ENCODE results near the gene OSBPL9.
"Not testable (repeated sequence)": the region's sequence is repeated elsewhere in the genome, so short reads cannot be mapped to it uniquely, and the experiment has no call there.

The OSBPL9 gene

GRCh38 chr1:51689643-51690042 is 72.8 kb downstream of the OSBPL9 start:
- H3K27ac ChIP-seq (ENCODE audit: low read depth, low read length, severe bottlenecking) = peak overlapping the region; percentile 90

GRCh38 chr1:51690285-51690961 is 73.5 kb downstream of the OSBPL9 start:
- WGBS, 2 experiments (ENCODE audit: insufficient coverage in 2 of 2) = 40 to 100% methylated on average over 1 of the region's 3 CpGs
- no peaks in the 10 kb centered on the region for H3K36me3 ChIP-seq (ENCODE audit: control insufficient read depth, insufficient read depth, low read length)
- no peak overlapping the region for H3K4me3 ChIP-seq (ENCODE audit: extremely low read depth, insufficient read depth, low read length, poor library complexity, severe bottlenecking)
- peak overlapping the region; percentile 86 for H3K27ac ChIP-seq (ENCODE audit: low read depth, low read length, severe bottlenecking)
- H3K9me3 ChIP-seq (ENCODE audit: control insufficient read depth, low read length) = no peaks in the 10 kb centered on the region
- peaks cover 28% of the 10 kb centered on the region for H3K4me1 ChIP-seq (ENCODE audit: control insufficient read depth, insufficient read depth, low read length, poor library complexity, severe bottlenecking)

More at GRCh38 chr1:51689643-51690042, 72.8 kb downstream of the OSBPL9 start:
- peaks cover 28% of the 10 kb centered on the region for H3K4me1 ChIP-seq (ENCODE audit: control insufficient read depth, insufficient read depth, low read length, poor library complexity, severe bottlenecking)
- H3K36me3 ChIP-seq (ENCODE audit: control insufficient read depth, insufficient read depth, low read length) = no peaks in the 10 kb centered on the region
- H3K9me3 ChIP-seq (ENCODE audit: control insufficient read depth, low read length) = no peaks in the 10 kb centered on the region
- no peak overlapping the region for H3K4me3 ChIP-seq (ENCODE audit: extremely low read depth, insufficient read depth, low read length, poor library complexity, severe bottlenecking)

GRCh38 chr1:51691920-51692319 is 75.0 kb downstream of the OSBPL9 start:
- no peak overlapping the region for H3K27ac ChIP-seq (ENCODE audit: low read depth, low read length, severe bottlenecking)

GRCh38 chr1:51693419-51694155 is 76.7 kb downstream of the OSBPL9 start:
- Histone ChIP-seq H3K27ac (ENCODE audit: low read depth, low read length, severe bottlenecking) (no peak overlapping the region), H3K36me3 (ENCODE audit: control insufficient read depth, insufficient read depth, low read length) (no peaks in the 10 kb centered on the region), H3K4me1 (ENCODE audit: control insufficient read depth, insufficient read depth, low read length, poor library complexity, severe bottlenecking) (peaks cover 27% of the 10 kb centered on the region), H3K4me3 (ENCODE audit: extremely low read depth, insufficient read depth, low read length, poor library complexity, severe bottlenecking) (no peak overlapping the region), H3K9me3 (ENCODE audit: control insufficient read depth, low read length) (no peaks in the 10 kb centered on the region)
- WGBS, 2 experiments (ENCODE audit: insufficient coverage in 2 of 2) = 83% methylated on average over 1 of the region's 4 CpGs; no CpG with 5 or more reads in 1 of the 2 experiments

More at GRCh38 chr1:51691920-51692319, 75.0 kb downstream of the OSBPL9 start:
- Histone ChIP-seq H3K4me3 (ENCODE audit: extremely low read depth, insufficient read depth, low read length, poor library complexity, severe bottlenecking) (no peak overlapping the region), H3K36me3 (ENCODE audit: control insufficient read depth, insufficient read depth, low read length) (no peaks in the 10 kb centered on the region), H3K4me1 (ENCODE audit: control insufficient read depth, insufficient read depth, low read length, poor library complexity, severe bottlenecking) (peaks cover 28% of the 10 kb centered on the region), H3K9me3 (ENCODE audit: control insufficient read depth, low read length) (no peaks in the 10 kb centered on the region)
- WGBS, 2 experiments (ENCODE audit: insufficient coverage in 2 of 2) = 98 to 100% methylated on average over 2 to 4 of the region's 5 CpGs

- Histone ChIP-seq H3K27ac (ENCODE audit: low read depth, low read length, severe bottlenecking) (no peak overlapping the region), H3K4me1 (ENCODE audit: control insufficient read depth, insufficient read depth, low read length, poor library complexity, severe bottlenecking) (peaks cover 17% of the 10 kb centered on the region), H3K9me3 (ENCODE audit: control insufficient read depth, low read length) (no peaks in the 10 kb centered on the region), H3K4me3 (ENCODE audit: extremely low read depth, insufficient read depth, low read length, poor library complexity, severe bottlenecking) (no peak overlapping the region), H3K36me3 (ENCODE audit: control insufficient read depth, insufficient read depth, low read length) (no peaks in the 10 kb centered on the region)
- no CpG with 5 or more reads among the region's 3 CpGs for whole genome bisulfite sequencing, 2 experiments (ENCODE audit: insufficient coverage in 2 of 2)
These were observed 80.3 kb downstream of the OSBPL9 start for GRCh38 chr1:51697166-51697565.

GRCh38 chr1:51699391-51699790 is 82.5 kb downstream of the OSBPL9 start:
- Histone ChIP-seq H3K4me3 (ENCODE audit: extremely low read depth, insufficient read depth, low read length, poor library complexity, severe bottlenecking) (no peak overlapping the region), H3K27ac (ENCODE audit: low read depth, low read length, severe bottlenecking) (no peak overlapping the region), H3K4me1 (ENCODE audit: control insufficient read depth, insufficient read depth, low read length, poor library complexity, severe bottlenecking) (peaks cover 8% of the 10 kb centered on the region), H3K36me3 (ENCODE audit: control insufficient read depth, insufficient read depth, low read length) (no peaks in the 10 kb centered on the region), H3K9me3 (ENCODE audit: control insufficient read depth, low read length) (no peaks in the 10 kb centered on the region)
- WGBS, 2 experiments (ENCODE audit: insufficient coverage in 2 of 2) = 77 to 86% methylated on average over 1 of the region's 1 CpG

GRCh38 chr1:51701782-51702181 is 84.9 kb downstream of the OSBPL9 start:
- H3K36me3 ChIP-seq (ENCODE audit: control insufficient read depth, insufficient read depth, low read length); H3K4me1 ChIP-seq (ENCODE audit: control insufficient read depth, insufficient read depth, low read length, poor library complexity, severe bottlenecking); H3K27ac ChIP-seq (ENCODE audit: low read depth, low read length, severe bottlenecking); H3K4me3 ChIP-seq (ENCODE audit: extremely low read depth, insufficient read depth, low read length, poor library complexity, severe bottlenecking); H3K9me3 ChIP-seq (ENCODE audit: control insufficient read depth, low read length): not testable (repeated sequence)
- WGBS, 2 experiments (ENCODE audit: insufficient coverage in 2 of 2) = no CpG with 5 or more reads among the region's 7 CpGs

GRCh38 chr1:51702220-51702619 is 85.3 kb downstream of the OSBPL9 start:
- H3K36me3 ChIP-seq (ENCODE audit: control insufficient read depth, insufficient read depth, low read length); H3K27ac ChIP-seq (ENCODE audit: low read depth, low read length, severe bottlenecking); H3K4me1 ChIP-seq (ENCODE audit: control insufficient read depth, insufficient read depth, low read length, poor library complexity, severe bottlenecking); H3K4me3 ChIP-seq (ENCODE audit: extremely low read depth, insufficient read depth, low read length, poor library complexity, severe bottlenecking); H3K9me3 ChIP-seq (ENCODE audit: control insufficient read depth, low read length): not testable (repeated sequence)
- no CpG with 5 or more reads among the region's 2 CpGs for WGBS, 2 experiments (ENCODE audit: insufficient coverage in 2 of 2)

- H3K4me3 ChIP-seq (ENCODE audit: extremely low read depth, insufficient read depth, low read length, poor library complexity, severe bottlenecking) = no peak overlapping the region
- H3K9me3 ChIP-seq (ENCODE audit: control insufficient read depth, low read length) = no peaks in the 10 kb centered on the region
- no peaks in the 10 kb centered on the region for H3K4me1 ChIP-seq (ENCODE audit: control insufficient read depth, insufficient read depth, low read length, poor library complexity, severe bottlenecking)
- no peak overlapping the region for H3K27ac ChIP-seq (ENCODE audit: low read depth, low read length, severe bottlenecking)
- no CpG with 5 or more reads among the region's 2 CpGs for WGBS, 2 experiments (ENCODE audit: insufficient coverage in 2 of 2)
- no peaks in the 10 kb centered on the region for H3K36me3 ChIP-seq (ENCODE audit: control insufficient read depth, insufficient read depth, low read length)
These were observed 88.1 kb downstream of the OSBPL9 start for GRCh38 chr1:51705035-51705434.

- no peak overlapping the region for H3K4me3 ChIP-seq (ENCODE audit: extremely low read depth, insufficient read depth, low read length, poor library complexity, severe bottlenecking)
- no peak overlapping the region for H3K27ac ChIP-seq (ENCODE audit: low read depth, low read length, severe bottlenecking)
- WGBS, 2 experiments (ENCODE audit: insufficient coverage in 2 of 2) = 92 to 93% methylated on average over 12 to 14 of the region's 15 CpGs
- no peaks in the 10 kb centered on the region for H3K36me3 ChIP-seq (ENCODE audit: control insufficient read depth, insufficient read depth, low read length)
- peaks cover 4% of the 10 kb centered on the region for H3K9me3 ChIP-seq (ENCODE audit: control insufficient read depth, low read length)
- no peaks in the 10 kb centered on the region for H3K4me1 ChIP-seq (ENCODE audit: control insufficient read depth, insufficient read depth, low read length, poor library complexity, severe bottlenecking)
These were observed 92.2 kb downstream of the OSBPL9 start for GRCh38 chr1:51708911-51709760.
